K562 (cell line): ENCODE results near the gene FBXO33. TPM values are rescaled to one million over a fixed set of nuclear protein-coding genes. Genes with fewer than 3 reads are reported as not detected.

ENCODE experiments used
- ATAC-seq: fragments of 200-7000 bp; cut with Tn5 transposase; 3 replicates; pipeline ENCODE4 v1.9.1; 2020; ENCODE audit warnings: moderate library complexity
- BruUV-seq: library from RNA; stranded (reverse); fragments of 400-500 nt; replicated peaks from 2 replicates; lab custom pipeline; 2021; lab: Mats Ljungman, UMichigan
- CTCF ChIA-PET: fragments of 300-600 bp; formaldehyde crosslinking; extraction: SDS; loops from one replicate; lab custom pipeline; 2021; ENCODE audit warnings: low intra/inter-chr PET ratio; lab: Yijun Ruan, JAX
- POLR2A ChIA-PET: fragments of 300-600, 350-650 bp; sonication (Branson Sonifier 250); formaldehyde crosslinking; extraction: SDS; loops from one replicate; lab custom pipeline; 2021; ENCODE audit warnings: antibody characterized with exemption, inconsistent platforms; lab: Yijun Ruan, JAX
- DNase-seq, 4 experiments: peaks; one replicate each; pipeline versions ENCODE4 v3.0.0 to v3.0.0-alpha.2; 2011 to 2018; ENCODE audit warnings: low spot score in 3 of 4, mixed read lengths in 3 of 4; ENCODE audit errors: extremely low read depth in 1 of 4
- FAIRE-seq: peaks from 2 replicates; lab custom pipeline; 2011; peaks lifted over from hg19 to GRCh38; lab: Jason Lieb, UNC
- H2AFZ ChIP-seq: 2 replicates; pipeline ENCODE4 v1.6.0; 2011; ENCODE audit warnings: low read depth, low read length, control low read depth, inconsistent platforms
- H3K27ac ChIP-seq: fragments of 200-600 bp; 3 replicates; pipeline ENCODE4 v1.8.0; 2011; ENCODE audit warnings: low read depth, mild to moderate bottlenecking, control low read depth, inconsistent platforms, low read length, moderate library complexity, mixed read lengths; ENCODE audit errors: extremely low read depth
- H3K27me3 ChIP-seq, 2 experiments: fragments of 300-600 bp in 1 of 2; 2 replicates in 1 of 2; 3 replicates in 1 of 2; pipeline versions ENCODE4 v1.6.0 to v1.8.0; 2011; ENCODE audit warnings: inconsistent platforms in 2 of 2, low read length in 2 of 2, mild to moderate bottlenecking in 1 of 2, mixed read lengths in 1 of 2, moderate library complexity in 1 of 2; ENCODE audit not compliant: control insufficient read depth in 2 of 2, insufficient read depth in 2 of 2
- H3K36me3 ChIP-seq: fragments of 300-600 bp; 3 replicates; pipeline ENCODE4 v1.8.0; 2011; ENCODE audit warnings: mild to moderate bottlenecking, low read length, inconsistent platforms; ENCODE audit not compliant: control insufficient read depth, insufficient read depth
- H3K4me1 ChIP-seq, 2 experiments: fragments of 200-600 bp in 1 of 2; replicated peaks in 1 of 2; 2 replicates in 1 of 2; 3 replicates in 1 of 2; pipeline versions ENCODE4 v1.5.1 to v1.8.0; 2011; ENCODE audit warnings: inconsistent platforms in 2 of 2, low read length in 2 of 2, mild to moderate bottlenecking in 1 of 2, mixed read lengths in 1 of 2, moderate library complexity in 1 of 2; ENCODE audit not compliant: control insufficient read depth in 2 of 2, insufficient read depth in 2 of 2
- H3K4me2 ChIP-seq: 2 replicates; pipeline ENCODE4 v1.6.1; 2011; ENCODE audit warnings: low read length, control low read depth, inconsistent platforms, mixed read lengths; ENCODE audit not compliant: insufficient read depth
- H3K4me3 ChIP-seq: fragments of 200-600 bp; sonication (generic), shearing (Covaris generic); 2 replicates; pipeline ENCODE4 v1.5.1; 2016; ENCODE audit warnings: control low read depth, inconsistent platforms
- H3K79me2 ChIP-seq: fragments of 200-600 bp; 3 replicates; pipeline ENCODE4 v1.8.0; 2011; ENCODE audit warnings: low read length, inconsistent platforms; ENCODE audit not compliant: control insufficient read depth, insufficient read depth
- H3K9ac ChIP-seq, 2 experiments: 2 replicates each; pipeline versions ENCODE4 v1.6.0 to v1.6.1; 2011; ENCODE audit warnings: low read depth in 2 of 2, low read length in 2 of 2, control low read depth in 1 of 2, inconsistent platforms in 1 of 2, mild to moderate bottlenecking in 1 of 2, mixed read lengths in 1 of 2; ENCODE audit not compliant: insufficient read depth in 1 of 2
- H3K9me1 ChIP-seq: one replicate; pipeline ENCODE4 v1.6.0; 2011; ENCODE audit warnings: inconsistent platforms, mild to moderate bottlenecking, low read length, moderate library complexity; ENCODE audit not compliant: control insufficient read depth, insufficient read depth
- H3K9me3 ChIP-seq: replicated peaks from 2 replicates; pipeline ENCODE4 v1.5.1; 2011; ENCODE audit warnings: low read depth, low read length, inconsistent platforms; ENCODE audit not compliant: control insufficient read depth, insufficient read depth
- H4K20me1 ChIP-seq: replicated peaks from 2 replicates; pipeline ENCODE4 v1.6.1; 2011; ENCODE audit warnings: low read length, inconsistent platforms, mixed read lengths; ENCODE audit not compliant: control insufficient read depth, insufficient read depth
- ARID1B ChIP-seq: fragments of 450-650 bp; IDR thresholded peaks from 2 replicates; pipeline ENCODE4 v1.6.1; 2016; ENCODE audit warnings: antibody characterized with exemption, mild to moderate bottlenecking, inconsistent platforms
- DPF2 ChIP-seq: fragments of 450-650 bp; IDR thresholded peaks from 2 replicates; pipeline ENCODE4 v1.6.1; 2016
- ERF ChIP-seq: fragments of 450-650 bp; formaldehyde crosslinking; IDR thresholded peaks from 2 replicates; pipeline ENCODE4 v1.4.0; 2020; ENCODE audit warnings: mild to moderate bottlenecking, mixed read lengths
- HDAC1 ChIP-seq, 2 experiments: fragments of 450-650 bp; IDR thresholded peaks; 2 replicates each; pipeline ENCODE4 v1.6.1; 2016 to 2017; ENCODE audit warnings: inconsistent platforms in 1 of 2, mild to moderate bottlenecking in 1 of 2, moderate library complexity in 1 of 2
- HDAC2 ChIP-seq: fragments of 450-650 bp; IDR thresholded peaks from 2 replicates; pipeline ENCODE4 v1.6.1; 2016; ENCODE audit warnings: mild to moderate bottlenecking
- KLF6 ChIP-seq: fragments of 250-450 bp; sonication (Bioruptor Pico); IDR thresholded peaks from 2 replicates; pipeline ENCODE4 v1.4.0; 2020; ENCODE audit warnings: mild to moderate bottlenecking, moderate library complexity, borderline replicate concordance
- MAFG ChIP-seq: fragments of 450-650 bp; conservative IDR thresholded peaks from 2 replicates; pipeline ENCODE4 v1.6.1; 2016; ENCODE audit warnings: missing genetic modification characterization, missing compliant biosample characterization
- MAFK ChIP-seq: IDR thresholded peaks from 2 replicates; pipeline ENCODE4 v1.6.1; 2011; ENCODE audit warnings: low read length, improper control_type of control experiment
- NR2C1 ChIP-seq, 2 experiments: fragments of 450-650 bp; IDR thresholded peaks; 2 replicates each; pipeline ENCODE4 v1.6.1; 2017; ENCODE audit warnings: mild to moderate bottlenecking in 2 of 2, antibody characterized with exemption in 1 of 2, inconsistent platforms in 1 of 2, missing compliant biosample characterization in 1 of 2, missing genetic modification characterization in 1 of 2
- SMARCA4 ChIP-seq: fragments of 450-650 bp; IDR thresholded peaks from 2 replicates; pipeline ENCODE4 v1.6.1; 2016
- ZNF24 ChIP-seq: fragments of 450-650 bp; IDR thresholded peaks from 2 replicates; pipeline ENCODE4 v1.6.1; 2016
- WGBS: fragments of 100-300 bp; shearing (Covaris generic); methylation state at CpG from one replicate; pipeline ENCODE4 v1.1.6; 2016; ENCODE audit warnings: low coverage, mixed read lengths; ENCODE audit not compliant: insufficient coverage; ENCODE audit errors: missing lambda C conversion rate; 5-methylcytosine and 5-hydroxymethylcytosine counted together
- in situ Hi-C: fragments of 300-500 bp; cut with MboI; formaldehyde crosslinking; loops from 4 replicates; pipeline ENCODE4 v1.15.0; 2018; ENCODE audit warnings: inconsistent platforms, mixed read lengths
- intact Hi-C: fragments of 100-400 bp; cut with micrococcal nuclease; formaldehyde crosslinking; loops from 2 replicates; pipeline ENCODE4 v1.14.2; 2022
- polyA plus RNA-seq, 8 experiments: library from polyadenylated mRNA; depleted of rRNA in 4 of 8; stranded (reverse) in 5 of 8; unstranded in 3 of 8; fragments of >200 nt; fragmentation: Nextera tagmentation in 2 of 8; fragmentation: Illumina TruSeq in 1 of 8; extraction: Ambion mirVana in 2 of 8; extraction: Trizol in 1 of 8; gene quantifications; 2 replicates each; pipeline versions ENCODE4 v1.2.1 to v1.2.3, GENCODE V29; 2011 to 2014; ENCODE audit warnings: inconsistent platforms in 1 of 8, missing spikeins in 1 of 8
- total RNA-seq, 7 experiments: library from RNA; depleted of rRNA in 6 of 7; stranded (reverse); fragments of >200 nt in 6 of 7; fragmentation: Illumina TruSeq in 2 of 7; extraction: Trizol in 2 of 7; gene quantifications; 2 replicates each; pipeline versions ENCODE4 v1.2.1 to v1.2.3, GENCODE V29; 2011 to 2021; ENCODE audit warnings: low replicate concordance in 1 of 7
- TF ChIP-seq, protein P1 (sequence below): sonication (generic); formaldehyde crosslinking; IDR thresholded peaks from 2 replicates; pipeline ENCODE4 v1.8.0; 2022; ENCODE audit warnings: missing genetic modification reagents, mild to moderate bottlenecking, borderline replicate concordance

The FBXO33 gene
- total and polyA plus RNA-seq, 9 of the 15 experiments (the other 6 are each of a cell fraction or from before 2014, with no cell fraction given) = 1.6 to 7.5 (median 5.0) TPM

DNA sequence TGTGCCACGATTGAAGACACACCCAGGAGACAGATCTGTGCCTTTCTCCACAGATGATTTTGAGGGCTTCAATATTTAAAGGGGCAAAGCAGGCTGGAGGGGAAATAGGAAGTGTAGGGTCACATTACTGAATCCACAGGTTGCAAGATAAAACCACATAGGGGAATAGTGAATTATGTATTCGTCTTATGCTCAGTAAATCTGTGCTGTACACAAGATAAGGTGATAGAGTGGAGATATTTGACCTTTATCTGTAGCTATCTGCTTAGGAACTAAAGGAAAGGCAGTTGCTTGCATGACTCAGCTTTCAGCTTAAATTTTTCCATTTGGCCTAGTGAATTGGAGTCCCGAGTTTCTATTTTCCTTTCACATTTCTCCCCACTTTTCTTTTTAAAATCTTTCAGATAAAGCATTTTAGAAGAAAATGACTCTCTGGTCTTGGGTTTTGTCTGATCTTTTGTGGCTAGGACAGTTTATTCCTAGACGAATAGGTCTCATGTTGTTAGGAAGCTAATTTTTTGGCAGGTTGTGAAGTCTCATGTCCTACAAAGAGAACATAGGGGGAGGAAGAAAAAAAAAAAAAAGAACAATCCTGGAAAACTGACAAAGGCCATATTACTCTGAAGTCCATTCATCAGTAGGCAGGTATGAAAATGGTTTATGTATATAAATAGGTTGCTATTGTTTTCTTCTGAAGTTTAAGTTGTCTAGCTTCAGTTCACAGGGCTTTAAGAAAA is 55.4 kb downstream of the FBXO33 start:
- FAIRE-seq = no peak
- intact Hi-C loops = no loop called here
- CTCF ChIA-PET = no interaction called here
- Histone ChIP-seq H3K27me3 (no peaks in the 10 kb centered on the region), H4K20me1 (no peaks in the 10 kb centered on the region), H3K4me3 (no peak overlapping the region), H3K9me3 (no peaks in the 10 kb centered on the region), H3K27ac (peak overlapping the region; percentile 35; the same call in 1 of the 3 replicates), H3K9me1 (no peaks in the 10 kb centered on the region), H3K79me2 (no peaks in the 10 kb centered on the region), H3K9ac (no peak overlapping the region), H3K4me2 (no peak overlapping the region), H3K36me3 (no peaks in the 10 kb centered on the region), H2AFZ (no peak overlapping the region), H3K4me1 (no peaks in the 10 kb centered on the region)
- DNase-seq = no peak
- BruUV-seq = no TSS peak
- in situ Hi-C loops = no loop called here
- ATAC-seq = no peak; the same call in 2 of the 3 replicates
- POLR2A ChIA-PET = interaction anchor here (0.6 kb wide), 1 partner anchor 435 kb away, joined by 3 read pairs; no protein-coding TSS in a partner anchor
- 12% methylated on average over 4 of the region's 4 CpGs for WGBS
- TF ChIP-seq HDAC1 (IDR thresholded peaks at IDR 0.05) (peak in 1 of 2 experiments; percentile 66; a peak in 2 of 4 replicates), DPF2 (0 out of 2 replicates have a peak, but pooled peaks have one; percentile 18), MAFK (peak; percentile 20; the same call in 1 of the 2 replicates), MAFG (tag) (peak; percentile 57), ARID1B (peak; percentile 49; the same call in 1 of the 2 replicates), ZNF24 (no peak), NR2C1 (IDR thresholded peaks at IDR 0.05) (no peak), NR2C1 (tag; IDR thresholded peaks at IDR 0.05) (no peak), HDAC2 (0 out of 2 replicates have a peak, but pooled peaks have one; percentile 26), SMARCA4 (0 out of 2 replicates have a peak, but pooled peaks have one; percentile 15), KLF6 (CRISPR knock-in tag) (no peak), ERF (CRISPR knock-in tag) (no peak)
- TF ChIP-seq, protein P1, sequence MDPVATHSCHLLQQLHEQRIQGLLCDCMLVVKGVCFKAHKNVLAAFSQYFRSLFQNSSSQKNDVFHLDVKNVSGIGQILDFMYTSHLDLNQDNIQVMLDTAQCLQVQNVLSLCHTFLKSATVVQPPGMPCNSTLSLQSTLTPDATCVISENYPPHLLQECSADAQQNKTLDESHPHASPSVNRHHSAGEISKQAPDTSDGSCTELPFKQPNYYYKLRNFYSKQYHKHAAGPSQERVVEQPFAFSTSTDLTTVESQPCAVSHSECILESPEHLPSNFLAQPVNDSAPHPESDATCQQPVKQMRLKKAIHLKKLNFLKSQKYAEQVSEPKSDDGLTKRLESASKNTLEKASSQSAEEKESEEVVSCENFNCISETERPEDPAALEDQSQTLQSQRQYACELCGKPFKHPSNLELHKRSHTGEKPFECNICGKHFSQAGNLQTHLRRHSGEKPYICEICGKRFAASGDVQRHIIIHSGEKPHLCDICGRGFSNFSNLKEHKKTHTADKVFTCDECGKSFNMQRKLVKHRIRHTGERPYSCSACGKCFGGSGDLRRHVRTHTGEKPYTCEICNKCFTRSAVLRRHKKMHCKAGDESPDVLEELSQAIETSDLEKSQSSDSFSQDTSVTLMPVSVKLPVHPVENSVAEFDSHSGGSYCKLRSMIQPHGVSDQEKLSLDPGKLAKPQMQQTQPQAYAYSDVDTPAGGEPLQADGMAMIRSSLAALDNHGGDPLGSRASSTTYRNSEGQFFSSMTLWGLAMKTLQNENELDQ (CRISPR knock-in tag) = no peak
